IPS-15b (cell line): Measurements from ENCODE around the gene CNTNAP2.

Experiments
- H3K27me3 ChIP-seq: one replicate; pipeline ENCODE4 v1.6.1; 2013; ENCODE audit warnings: low read length; ENCODE audit not compliant: control insufficient read depth, insufficient read depth
- H3K36me3 ChIP-seq: one replicate; pipeline ENCODE4 v1.6.1; 2013; ENCODE audit warnings: low read length; ENCODE audit not compliant: control insufficient read depth, insufficient read depth
- H3K4me1 ChIP-seq: one replicate; pipeline ENCODE4 v1.6.1; 2013; ENCODE audit warnings: mild to moderate bottlenecking, low read length; ENCODE audit not compliant: control insufficient read depth, insufficient read depth
- H3K4me3 ChIP-seq: one replicate; pipeline ENCODE4 v1.5.1; 2013; ENCODE audit warnings: low read depth, low read length
- H3K9ac ChIP-seq: one replicate; pipeline ENCODE4 v1.6.1; 2013; ENCODE audit warnings: low read depth, mild to moderate bottlenecking, low read length
- H3K9me3 ChIP-seq: one replicate; pipeline ENCODE4 v1.6.1; 2013; ENCODE audit warnings: mild to moderate bottlenecking, low read length; ENCODE audit not compliant: control insufficient read depth, insufficient read depth

The CNTNAP2 gene

GRCh38 chr7:147423875-147424274 lies 1307.3 kb downstream of the CNTNAP2 start:
- no peaks in the 10 kb centered on the region for H3K36me3 ChIP-seq
- no peaks in the 10 kb centered on the region for H3K27me3 ChIP-seq
- H3K4me3 ChIP-seq: no peak overlapping the region
- H3K9me3 ChIP-seq: no peaks in the 10 kb centered on the region
- H3K4me1 ChIP-seq: peaks cover 2% of the 10 kb centered on the region
- H3K9ac ChIP-seq: no peak overlapping the region

- no peaks in the 10 kb centered on the region for H3K9me3 ChIP-seq
- H3K27me3 ChIP-seq: peaks cover 14% of the 10 kb centered on the region
- H3K36me3 ChIP-seq: no peaks in the 10 kb centered on the region
- H3K4me1 ChIP-seq: peaks cover 2% of the 10 kb centered on the region
- no peak overlapping the region for H3K4me3 ChIP-seq
- no peak overlapping the region for H3K9ac ChIP-seq
These were observed 1311.5 kb downstream of the CNTNAP2 start for GRCh38 chr7:147428075-147428474.

- Histone ChIP-seq H3K4me3 (no peak overlapping the region), H3K36me3 (no peaks in the 10 kb centered on the region)
These were observed 1313.4 kb downstream of the CNTNAP2 start for GRCh38 chr7:147429961-147430360.

GRCh38 chr7:147432079-147432478 lies 1315.5 kb downstream of the CNTNAP2 start:
- no peaks in the 10 kb centered on the region for H3K4me1 ChIP-seq
- no peaks in the 10 kb centered on the region for H3K36me3 ChIP-seq
- peaks cover 53% of the 10 kb centered on the region for H3K27me3 ChIP-seq
- H3K4me3 ChIP-seq: no peak overlapping the region
- H3K9me3 ChIP-seq: no peaks in the 10 kb centered on the region
- no peak overlapping the region for H3K9ac ChIP-seq

More at GRCh38 chr7:147429961-147430360, 1313.4 kb downstream of the CNTNAP2 start:
- H3K4me1 ChIP-seq: no peaks in the 10 kb centered on the region
- H3K9me3 ChIP-seq: no peaks in the 10 kb centered on the region
- H3K9ac ChIP-seq: no peak overlapping the region
- H3K27me3 ChIP-seq: peaks cover 32% of the 10 kb centered on the region

- H3K27me3 ChIP-seq: peaks cover 58% of the 10 kb centered on the region
- H3K36me3 ChIP-seq: no peaks in the 10 kb centered on the region
- H3K9ac ChIP-seq: no peak overlapping the region
These were observed 1316.0 kb downstream of the CNTNAP2 start for GRCh38 chr7:147432576-147432975.

GRCh38 chr7:147436718-147437117 lies 1320.1 kb downstream of the CNTNAP2 start:
- no peak overlapping the region for H3K9ac ChIP-seq
- no peaks in the 10 kb centered on the region for H3K36me3 ChIP-seq
- H3K4me3 ChIP-seq: no peak overlapping the region
- peaks cover 95% of the 10 kb centered on the region for H3K27me3 ChIP-seq
- no peaks in the 10 kb centered on the region for H3K4me1 ChIP-seq
- no peaks in the 10 kb centered on the region for H3K9me3 ChIP-seq

More at GRCh38 chr7:147432576-147432975, 1316.0 kb downstream of the CNTNAP2 start:
- Histone ChIP-seq H3K9me3 (no peaks in the 10 kb centered on the region), H3K4me1 (no peaks in the 10 kb centered on the region), H3K4me3 (no peak overlapping the region)

- Histone ChIP-seq H3K4me3 (no peak overlapping the region), H3K36me3 (no peaks in the 10 kb centered on the region), H3K9me3 (no peaks in the 10 kb centered on the region), H3K27me3 (peaks cover 93% of the 10 kb centered on the region), H3K9ac (no peak overlapping the region), H3K4me1 (no peaks in the 10 kb centered on the region)
These were observed 1321.6 kb downstream of the CNTNAP2 start for GRCh38 chr7:147438216-147438615.

- no peak overlapping the region for H3K9ac ChIP-seq
- peaks cover 37% of the 10 kb centered on the region for H3K27me3 ChIP-seq
- no peak overlapping the region for H3K4me3 ChIP-seq
- H3K36me3 ChIP-seq: no peaks in the 10 kb centered on the region
- H3K9me3 ChIP-seq: no peaks in the 10 kb centered on the region
- H3K4me1 ChIP-seq: no peaks in the 10 kb centered on the region
These were observed 1327.3 kb downstream of the CNTNAP2 start for GRCh38 chr7:147443942-147444341.

GRCh38 chr7:147452816-147453215 lies 1336.2 kb downstream of the CNTNAP2 start:
- Histone ChIP-seq H3K9me3 (no peaks in the 10 kb centered on the region), H3K4me1 (no peaks in the 10 kb centered on the region), H3K27me3 (no peaks in the 10 kb centered on the region), H3K4me3 (no peak overlapping the region), H3K9ac (no peak overlapping the region), H3K36me3 (no peaks in the 10 kb centered on the region)

GRCh38 chr7:147465223-147465622 lies 1348.6 kb downstream of the CNTNAP2 start:
- Histone ChIP-seq H3K27me3 (no peaks in the 10 kb centered on the region), H3K9me3 (no peaks in the 10 kb centered on the region), H3K36me3 (no peaks in the 10 kb centered on the region), H3K4me1 (no peaks in the 10 kb centered on the region), H3K9ac (no peak overlapping the region), H3K4me3 (no peak overlapping the region)

- H3K4me3 ChIP-seq: no peak overlapping the region
- H3K36me3 ChIP-seq: no peaks in the 10 kb centered on the region
- H3K27me3 ChIP-seq: no peaks in the 10 kb centered on the region
- no peak overlapping the region for H3K9ac ChIP-seq
- no peaks in the 10 kb centered on the region for H3K9me3 ChIP-seq
- H3K4me1 ChIP-seq: no peaks in the 10 kb centered on the region
These were observed 1356.0 kb downstream of the CNTNAP2 start for GRCh38 chr7:147472556-147472955.

- Histone ChIP-seq H3K4me3 (no peak overlapping the region), H3K27me3 (no peaks in the 10 kb centered on the region), H3K9me3 (no peaks in the 10 kb centered on the region), H3K9ac (no peak overlapping the region), H3K4me1 (no peaks in the 10 kb centered on the region), H3K36me3 (no peaks in the 10 kb centered on the region)
These were observed 1358.3 kb downstream of the CNTNAP2 start for GRCh38 chr7:147474862-147475261.
